ENCODE results near the gene TANC2. TPM values are rescaled to one million over a fixed set of nuclear protein-coding genes. Genes with fewer than 3 reads are reported as not detected.

Gene TANC2
- total and polyA plus RNA-seq, 12 donors = 1.5 to 50.7 (median 13.3) TPM

DNA sequence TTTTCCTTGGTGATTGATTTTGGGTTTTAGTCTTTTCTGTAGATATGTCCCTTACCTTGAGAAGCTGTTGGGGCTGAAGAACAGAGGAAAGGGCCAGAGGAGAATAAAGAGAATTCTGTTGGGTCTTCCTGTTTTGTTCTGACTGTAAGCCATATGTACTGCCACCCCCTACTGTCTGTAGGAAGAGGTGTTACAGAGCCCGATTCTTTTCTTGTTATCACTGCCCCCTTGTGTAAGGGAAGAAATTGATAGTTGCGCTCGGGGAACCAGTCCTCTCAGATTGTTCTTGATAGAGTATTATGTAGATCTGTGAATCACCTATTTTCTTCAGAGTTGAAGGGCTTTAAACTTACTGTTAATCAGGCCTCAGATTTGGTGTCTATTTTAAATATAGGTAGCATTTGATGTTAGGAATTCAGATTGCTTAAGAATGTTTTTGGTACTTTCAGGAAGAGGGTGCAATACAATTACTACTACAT lies 2.4 kb downstream of the TANC2 start:
- Histone ChIP-seq H3K27ac (no peak overlapping the region), H3K4me1 (replicated peaks in 1 of 2) (peaks cover 13 to 18% of the 10 kb centered on the region in 2 donors), H3K9me3 (replicated peaks in 1 of 3) (no peaks in the 10 kb centered on the region), H3K36me3 (replicated peaks in 1 of 2) (no peaks in the 10 kb centered on the region), H3K4me3 (peak overlapping the region in 1 of 4 donors; percentile 95), H3K27me3 (no peaks in the 10 kb centered on the region)
- peak; percentile 41 to 71 (median 56) for DNase-seq
- TF ChIP-seq POLR2A (IDR thresholded peaks at IDR 0.05) = no peak
- TF ChIP-seq CTCF (IDR thresholded peaks at IDR 0.05) = peak; percentile 54 to 95 (median 80)
- 0 to 4% (median 4%) methylated on average over 3 of the region's 3 CpGs for WGBS, 4 donors
- intact Hi-C loops (cut with DNase I) = loop anchor here in 1 of 2 donors (5.0 kb wide), 1 partner anchor 261 kb away; no protein-coding TSS in a partner anchor

DNA sequence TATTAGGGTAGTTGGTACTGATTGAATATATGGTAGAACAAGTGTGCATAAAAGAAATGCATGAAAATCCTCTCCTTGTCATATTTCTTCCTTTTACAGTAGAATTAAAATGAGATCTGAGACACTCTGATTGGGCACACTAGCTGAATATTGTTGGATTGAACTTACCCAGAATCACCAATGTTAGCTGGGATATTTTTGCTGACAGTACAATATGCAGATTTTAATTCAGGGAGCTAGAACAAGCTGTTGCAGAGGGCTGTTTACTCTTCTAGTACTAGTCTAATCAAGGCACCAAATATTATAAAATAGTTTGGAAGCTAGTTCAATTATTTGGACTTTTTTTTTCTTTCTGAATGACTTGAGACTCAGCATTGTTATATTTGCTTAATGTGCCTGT lies 4.6 kb downstream of the TANC2 start:
- H3K27ac ChIP-seq = no peak overlapping the region
- intact Hi-C loops (cut with DNase I) = loop anchor here in 1 of 2 donors (2.0 kb wide), 1 partner anchor 268 kb away; no protein-coding TSS in a partner anchor
- H3K27me3 ChIP-seq = no peaks in the 10 kb centered on the region
- no peak overlapping the region for H3K4me3 ChIP-seq
- no peaks in the 10 kb centered on the region for H3K9me3 ChIP-seq (replicated peaks in 1 of 3)
- TF ChIP-seq POLR2A (IDR thresholded peaks at IDR 0.05) (no peak), CTCF (IDR thresholded peaks at IDR 0.05) (no peak)
- peaks cover 13 to 15% of the 10 kb centered on the region in 2 donors for H3K4me1 ChIP-seq (replicated peaks in 1 of 2)
- DNase-seq = no peak
- no peaks in the 10 kb centered on the region for H3K36me3 ChIP-seq (replicated peaks in 1 of 2)

DNA sequence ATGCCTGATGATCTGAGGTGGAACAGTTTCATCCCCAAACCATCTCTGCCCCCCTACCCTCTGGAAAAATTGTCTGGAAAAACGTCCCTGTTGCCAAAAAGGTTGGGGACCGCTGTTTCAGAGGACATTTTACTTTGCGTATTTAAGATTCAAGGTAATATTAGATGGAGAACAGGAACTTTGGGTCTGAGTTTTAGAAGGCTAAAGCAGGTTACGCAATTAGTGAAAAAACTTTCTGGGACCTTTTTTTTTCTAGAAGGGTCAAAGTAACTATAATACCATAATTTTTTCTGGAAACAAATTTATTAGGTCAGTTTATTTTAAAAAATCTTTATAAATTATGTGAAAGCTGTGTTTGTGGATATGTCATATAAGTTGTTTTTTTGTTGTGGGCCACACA lies 5.8 kb downstream of the TANC2 start:
- WGBS, 4 donors = 77 to 95% (median 84%) methylated on average over 4 of the region's 4 CpGs

DNA sequence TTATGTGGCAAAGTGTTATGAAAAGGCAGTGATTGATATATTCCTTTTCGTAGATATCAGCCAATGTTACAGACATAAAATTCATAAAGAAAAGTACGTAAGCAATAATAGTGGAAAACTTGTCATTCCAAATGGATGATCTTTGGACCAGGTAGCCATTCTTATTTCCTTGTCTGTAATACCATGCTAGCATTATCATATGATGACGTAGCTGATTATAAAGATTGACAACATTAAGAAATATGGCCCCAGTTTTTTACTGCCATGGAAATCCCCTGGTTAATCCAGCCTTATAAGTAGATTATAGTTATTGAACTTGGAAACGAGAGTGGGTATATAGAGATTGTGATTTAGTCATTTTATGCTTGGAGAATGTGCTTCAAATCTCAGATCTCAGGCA lies 8.8 kb downstream of the TANC2 start:
- Histone ChIP-seq H3K27me3 (no peaks in the 10 kb centered on the region), H3K36me3 (replicated peaks in 1 of 2) (no peaks in the 10 kb centered on the region), H3K9me3 (replicated peaks in 1 of 3) (peaks cover 0 to 4% (median 0%) of the 10 kb centered on the region in 3 donors), H3K4me3 (no peak overlapping the region), H3K4me1 (replicated peaks in 1 of 2) (no peaks in the 10 kb centered on the region), H3K27ac (no peak overlapping the region)
- WGBS, 4 donors = 89 to 93% (median 91%) methylated on average over 4 of the region's 4 CpGs
- TF ChIP-seq POLR2A (IDR thresholded peaks at IDR 0.05) (no peak), CTCF (IDR thresholded peaks at IDR 0.05) (no peak)
- DNase-seq = no peak
- intact Hi-C loops (cut with DNase I) = no loop called here

More for the DNA sequence above, 5.8 kb downstream of the TANC2 start:
- intact Hi-C loops (cut with DNase I) = loop anchor here in 1 of 2 donors (2.0 kb wide), 1 partner anchor 269 kb away; no protein-coding TSS in a partner anchor
- Histone ChIP-seq H3K27me3 (no peaks in the 10 kb centered on the region), H3K27ac (no peak overlapping the region), H3K9me3 (replicated peaks in 1 of 3) (no peaks in the 10 kb centered on the region), H3K4me3 (no peak overlapping the region), H3K36me3 (replicated peaks in 1 of 2) (no peaks in the 10 kb centered on the region), H3K4me1 (replicated peaks in 1 of 2) (peaks cover 10 to 12% of the 10 kb centered on the region in 2 donors)
- no peak for TF ChIP-seq CTCF (IDR thresholded peaks at IDR 0.05)
- TF ChIP-seq POLR2A (IDR thresholded peaks at IDR 0.05) = no peak
- DNase-seq = no peak

Measured in adrenal gland (tissue), 12 donors.